CD4-positive, alpha-beta memory T cell (primary cell): ENCODE measurements around the gene RSU1. TPM values are rescaled to one million over a fixed set of nuclear protein-coding genes. Genes with fewer than 3 reads are reported as not detected.

Experiments used
- CTCF ChIA-PET: fragments of 350-600 bp; sonication (Branson Sonifier 250); formaldehyde crosslinking; loops from one replicate; lab custom pipeline; 2021; ENCODE audit warnings: inconsistent platforms; ENCODE audit not compliant: partially characterized antibody; lab: Charles Lee
- POLR2A ChIA-PET: fragments of 350-600 bp; sonication (Branson Sonifier 250); formaldehyde crosslinking; loops from one replicate; lab custom pipeline; 2021; ENCODE audit not compliant: partially characterized antibody; lab: Charles Lee
- DNase-seq, 5 donors: peaks; one replicate each; pipeline versions ENCODE4 v3.0.0 to v3.0.0-alpha.2; 2020 to 2022; ENCODE audit warnings: mixed read lengths in 1 of 5
- H3K27ac ChIP-seq: one replicate; pipeline ENCODE4 v1.7.0; 2013; ENCODE audit warnings: low read depth, low read length
- H3K27me3 ChIP-seq: 2 replicates; pipeline ENCODE4 v1.7.0; 2013; ENCODE audit warnings: mild to moderate bottlenecking, low read length, moderate library complexity; ENCODE audit not compliant: insufficient read depth
- H3K36me3 ChIP-seq: 2 replicates; pipeline ENCODE4 v1.7.0; 2013; ENCODE audit warnings: mild to moderate bottlenecking, low read length, moderate library complexity; ENCODE audit not compliant: insufficient read depth
- H3K4me1 ChIP-seq: 2 replicates; pipeline ENCODE4 v1.7.0; 2013; ENCODE audit warnings: mild to moderate bottlenecking, low read length, moderate library complexity; ENCODE audit not compliant: insufficient read depth
- H3K4me3 ChIP-seq, 2 donors: one replicate each; pipeline ENCODE4 v1.7.0; 2013; ENCODE audit warnings: low read length in 2 of 2, mild to moderate bottlenecking in 1 of 2
- H3K9me3 ChIP-seq, 2 donors: one replicate each; pipeline ENCODE4 v1.7.0; 2013; ENCODE audit warnings: low read length in 2 of 2, control low read depth in 1 of 2; ENCODE audit not compliant: control insufficient read depth in 1 of 2
- H3K27ac Mint-ChIP-seq, 7 donors: one replicate each; pipeline ENCODE4 v1.8.0; 2020 to 2021; ENCODE audit warnings: mixed read lengths in 7 of 7, mild to moderate bottlenecking in 6 of 7, inconsistent platforms in 3 of 7, moderate library complexity in 3 of 7
- H3K27me3 Mint-ChIP-seq, 2 donors: one replicate each; pipeline ENCODE4 v1.8.0; 2020 to 2021; ENCODE audit warnings: mixed read lengths in 2 of 2
- H3K36me3 Mint-ChIP-seq, 2 donors: one replicate each; pipeline ENCODE4 v1.8.0; 2020 to 2021; ENCODE audit warnings: mixed read lengths in 2 of 2, inconsistent platforms in 1 of 2, mild to moderate bottlenecking in 1 of 2
- H3K4me1 Mint-ChIP-seq, 4 donors: one replicate each; pipeline ENCODE4 v1.8.0; 2020 to 2021; ENCODE audit warnings: mixed read lengths in 4 of 4, mild to moderate bottlenecking in 1 of 4
- H3K4me3 Mint-ChIP-seq, 8 donors: one replicate each; pipeline ENCODE4 v1.8.0; 2020 to 2021; ENCODE audit warnings: mixed read lengths in 8 of 8, mild to moderate bottlenecking in 7 of 8, moderate library complexity in 6 of 8, inconsistent platforms in 3 of 8
- H3K9me3 Mint-ChIP-seq, 8 donors: one replicate each; pipeline ENCODE4 v1.8.0; 2020 to 2021; ENCODE audit warnings: mixed read lengths in 8 of 8, mild to moderate bottlenecking in 5 of 8, inconsistent platforms in 3 of 8, moderate library complexity in 1 of 8
- intact Hi-C: fragments of 100-400 bp; cut with micrococcal nuclease; formaldehyde crosslinking; loops from one replicate; pipeline ENCODE4 v1.15.1; 2023
- polyA plus RNA-seq, 2 donors: library from polyadenylated mRNA; unstranded; fragments of 300-500 nt; fragmentation: Illumina TruSeq; gene quantifications; one replicate each; pipeline ENCODE4 v1.2.3, GENCODE V29; 2021
- total RNA-seq, 2 experiments: library from RNA; stranded (reverse); gene quantifications; one replicate each; pipeline ENCODE4 v1.2.3, GENCODE V29; 2021

RSU1 gene
- total and polyA plus RNA-seq, 4 experiments from 2014 or later: 53.6 to 186 (median 95.1) TPM

GRCh38 chr10:16809074-16809718, 8.0 kb downstream of the RSU1 start:
- H3K36me3 ChIP-seq: no peaks in the 10 kb centered on the region
- H3K27me3 ChIP-seq: no peaks in the 10 kb centered on the region
- peaks cover 7% of the 10 kb centered on the region for H3K4me1 ChIP-seq
- intact Hi-C loops: loop anchor here (1.0 kb wide), 2 partner anchors 32 to 907 kb away; no protein-coding TSS in a partner anchor
- no peak overlapping the region for H3K27ac ChIP-seq
- peaks cover 19 to 35% (median 26%) of the 10 kb centered on the region in 4 donors for H3K4me1 Mint-ChIP-seq
- peaks cover 23 to 41% of the 10 kb centered on the region in 2 donors for H3K36me3 Mint-ChIP-seq
- H3K27me3 Mint-ChIP-seq: no peaks in the 10 kb centered on the region
- no peak overlapping the region for H3K4me3 ChIP-seq
- CTCF ChIA-PET: interaction anchor here (0.7 to 1.7 kb wide), 13 partner anchors 8 to 907 kb away, joined by 3 to 10 read pairs (median 5); partner anchors contain the start of gene RSU1
- H3K4me3 Mint-ChIP-seq: no peak overlapping the region
- POLR2A ChIA-PET: no interaction called here
- peaks cover 0 to 4% (median 0%) of the 10 kb centered on the region in 8 donors for H3K9me3 Mint-ChIP-seq
- DNase-seq: peak in 4 of 5 donors; percentile 37 to 49 (median 42)
- H3K9me3 ChIP-seq: no peaks in the 10 kb centered on the region
- peak overlapping the region in 3 of 7 donors; percentile 20 to 44 (median 21) for H3K27ac Mint-ChIP-seq

- ChIA-PET POLR2A (interaction anchor here (1.6 kb wide), 1 partner anchor 9 kb away, joined by 4 read pairs; no protein-coding TSS in a partner anchor), CTCF (interaction anchor here (1.0 to 4.6 kb wide), 3 partner anchors 8 to 27 kb away, joined by 4 to 19 read pairs (median 6); no protein-coding TSS in a partner anchor)
- H3K9me3 ChIP-seq: no peaks in the 10 kb centered on the region
- H3K27me3 Mint-ChIP-seq: no peaks in the 10 kb centered on the region
- intact Hi-C loops: no loop called here
- H3K9me3 Mint-ChIP-seq: peaks cover 0 to 4% (median 0%) of the 10 kb centered on the region in 8 donors
- H3K27me3 ChIP-seq: no peaks in the 10 kb centered on the region
- no peak overlapping the region for H3K4me3 ChIP-seq
- peaks cover 22 to 24% of the 10 kb centered on the region in 2 donors for H3K36me3 Mint-ChIP-seq
- no peak overlapping the region for H3K4me3 Mint-ChIP-seq
- no peak overlapping the region for H3K27ac ChIP-seq
- H3K4me1 ChIP-seq: peaks cover 14% of the 10 kb centered on the region
- H3K36me3 ChIP-seq: no peaks in the 10 kb centered on the region
- H3K4me1 Mint-ChIP-seq: peaks cover 29 to 48% (median 34%) of the 10 kb centered on the region in 4 donors
- no peak overlapping the region for H3K27ac Mint-ChIP-seq
- DNase-seq: no peak
These were observed 13.1 kb downstream of the RSU1 start for GRCh38 chr10:16804123-16804522.

GRCh38 chr10:16803464-16803863, 13.8 kb downstream of the RSU1 start:
- peaks cover 14% of the 10 kb centered on the region for H3K4me1 ChIP-seq
- Mint-ChIP-seq H3K36me3 (peaks cover 17 to 30% of the 10 kb centered on the region in 2 donors), H3K27me3 (no peaks in the 10 kb centered on the region), H3K27ac (no peak overlapping the region), H3K9me3 (peaks cover 0 to 4% (median 0%) of the 10 kb centered on the region in 8 donors), H3K4me1 (peaks cover 27 to 49% (median 37%) of the 10 kb centered on the region in 4 donors), H3K4me3 (no peak overlapping the region)
- no peaks in the 10 kb centered on the region for H3K27me3 ChIP-seq
- H3K4me3 ChIP-seq: no peak overlapping the region
- no peak overlapping the region for H3K27ac ChIP-seq
- POLR2A ChIA-PET: no interaction called here
- CTCF ChIA-PET: interaction anchor here (4.6 kb wide), 1 partner anchor 27 kb away, joined by 19 read pairs; no protein-coding TSS in a partner anchor
- H3K9me3 ChIP-seq: no peaks in the 10 kb centered on the region
- no peaks in the 10 kb centered on the region for H3K36me3 ChIP-seq
- DNase-seq: no peak
- intact Hi-C loops: no loop called here

GRCh38 chr10:16799621-16800020, 17.6 kb downstream of the RSU1 start:
- POLR2A ChIA-PET: no interaction called here
- Mint-ChIP-seq H3K4me1 (peaks cover 35 to 67% (median 42%) of the 10 kb centered on the region in 4 donors), H3K4me3 (no peak overlapping the region), H3K36me3 (peaks cover 14 to 38% of the 10 kb centered on the region in 2 donors), H3K27me3 (no peaks in the 10 kb centered on the region), H3K27ac (no peak overlapping the region), H3K9me3 (peaks cover 0 to 4% (median 0%) of the 10 kb centered on the region in 8 donors)
- H3K27me3 ChIP-seq: no peaks in the 10 kb centered on the region
- no peak overlapping the region for H3K4me3 ChIP-seq
- no peaks in the 10 kb centered on the region for H3K9me3 ChIP-seq
- DNase-seq: no peak
- intact Hi-C loops: no loop called here
- H3K27ac ChIP-seq: no peak overlapping the region
- peaks cover 14% of the 10 kb centered on the region for H3K4me1 ChIP-seq
- H3K36me3 ChIP-seq: no peaks in the 10 kb centered on the region
- CTCF ChIA-PET: interaction anchor here (0.5 kb wide), 1 partner anchor 954 kb away, joined by 3 read pairs; no protein-coding TSS in a partner anchor

- CTCF ChIA-PET: no interaction called here
- POLR2A ChIA-PET: no interaction called here
- peak overlapping the region in 1 of 7 donors; percentile 3 for H3K27ac Mint-ChIP-seq
- H3K9me3 Mint-ChIP-seq: no peaks in the 10 kb centered on the region
- H3K27me3 ChIP-seq: no peaks in the 10 kb centered on the region
- peaks cover 14% of the 10 kb centered on the region for H3K4me1 ChIP-seq
- no peaks in the 10 kb centered on the region for H3K9me3 ChIP-seq
- H3K4me1 Mint-ChIP-seq: peaks cover 31 to 58% (median 37%) of the 10 kb centered on the region in 4 donors
- peaks cover 21 to 39% of the 10 kb centered on the region in 2 donors for H3K36me3 Mint-ChIP-seq
- H3K36me3 ChIP-seq: no peaks in the 10 kb centered on the region
- no peak overlapping the region for H3K4me3 Mint-ChIP-seq
- intact Hi-C loops: no loop called here
- no peak overlapping the region for H3K4me3 ChIP-seq
- H3K27ac ChIP-seq: no peak overlapping the region
- no peaks in the 10 kb centered on the region for H3K27me3 Mint-ChIP-seq
- DNase-seq: no peak
These were observed 18.7 kb downstream of the RSU1 start for GRCh38 chr10:16798571-16798970.

GRCh38 chr10:16795410-16796073, 21.7 kb downstream of the RSU1 start:
- CTCF ChIA-PET: interaction anchor here (0.6 to 2.1 kb wide), 6 partner anchors 9 to 122 kb away, joined by 3 to 6 read pairs (median 4); partner anchors contain the start of gene RSU1
- Histone ChIP-seq H3K27me3 (no peaks in the 10 kb centered on the region), H3K36me3 (no peaks in the 10 kb centered on the region), H3K9me3 (no peaks in the 10 kb centered on the region), H3K4me3 (no peak overlapping the region), H3K27ac (no peak overlapping the region), H3K4me1 (peaks cover 6% of the 10 kb centered on the region)
- Mint-ChIP-seq H3K27ac (peak overlapping the region in 4 of 7 donors; percentile 3 to 63 (median 23)), H3K4me3 (no peak overlapping the region), H3K27me3 (no peaks in the 10 kb centered on the region), H3K9me3 (no peaks in the 10 kb centered on the region), H3K36me3 (peaks cover 34 to 46% of the 10 kb centered on the region in 2 donors), H3K4me1 (peaks cover 20 to 43% (median 27%) of the 10 kb centered on the region in 4 donors)
- POLR2A ChIA-PET: interaction anchor here (3.2 kb wide), 1 partner anchor 22 kb away, joined by 8 read pairs; the partner anchor contains the start of gene RSU1
- DNase-seq: no peak
- intact Hi-C loops: no loop called here
